ENCODE data around the gene MTHFD2L.

MTHFD2L gene

GRCh38 chr4:74133786-74134499 lies 24.0 kb upstream of the MTHFD2L start:
- DNase-seq: peak; percentile 87

GRCh38 chr4:74134500-74134852 lies 23.4 kb upstream of the MTHFD2L start:
- no peak for DNase-seq

- peak; percentile 20 for DNase-seq
Observed at GRCh38 chr4:74146581-74147129, 11.3 kb upstream of the MTHFD2L start.

GRCh38 chr4:74148205-74148604 lies 9.7 kb upstream of the MTHFD2L start:
- no peak for DNase-seq

- no peak for DNase-seq
Observed at GRCh38 chr4:74152836-74153235, 5.1 kb upstream of the MTHFD2L start.

GRCh38 chr4:74156521-74156920 lies 1.4 kb upstream of the MTHFD2L start:
- DNase-seq: peak; percentile 42

- DNase-seq: peak; percentile 74
Observed at GRCh38 chr4:74157154-74157553, 764 bp upstream of the MTHFD2L start.

GRCh38 chr4:74158466-74159142 lies 686 bp downstream of the MTHFD2L start:
- DNase-seq: peak; percentile 53

GRCh38 chr4:74159143-74159709 lies 1.3 kb downstream of the MTHFD2L start:
- DNase-seq: peak; percentile 48

- DNase-seq: no peak
Observed at GRCh38 chr4:74161666-74162450, 3.9 kb downstream of the MTHFD2L start.

- peak; percentile 33 for DNase-seq
Observed at GRCh38 chr4:74166135-74166534, 8.2 kb downstream of the MTHFD2L start.

GRCh38 chr4:74166818-74167217 lies 8.9 kb downstream of the MTHFD2L start:
- no peak for DNase-seq

GRCh38 chr4:74167585-74167984 lies 9.7 kb downstream of the MTHFD2L start:
- no peak for DNase-seq

GRCh38 chr4:74168841-74169240 lies 10.9 kb downstream of the MTHFD2L start:
- no peak for DNase-seq

GRCh38 chr4:74173321-74173720 lies 15.4 kb downstream of the MTHFD2L start:
- DNase-seq: no peak

- no peak for DNase-seq
Observed at GRCh38 chr4:74174421-74174820, 16.5 kb downstream of the MTHFD2L start.

- DNase-seq: no peak
Observed at GRCh38 chr4:74174941-74175340, 17.0 kb downstream of the MTHFD2L start.

GRCh38 chr4:74175379-74175778 lies 17.5 kb downstream of the MTHFD2L start:
- DNase-seq: no peak

GRCh38 chr4:74178798-74179197 lies 20.9 kb downstream of the MTHFD2L start:
- DNase-seq: no peak

- no peak for DNase-seq
Observed at GRCh38 chr4:74181219-74181618, 23.3 kb downstream of the MTHFD2L start.

- no peak for DNase-seq
Observed at GRCh38 chr4:74188912-74189311, 31.0 kb downstream of the MTHFD2L start.

- DNase-seq: peak; percentile 83
Observed at GRCh38 chr4:74189331-74190043, 31.6 kb downstream of the MTHFD2L start.

GRCh38 chr4:74190332-74190731 lies 32.4 kb downstream of the MTHFD2L start:
- DNase-seq: no peak
